ENCODE results near the gene IGSF21. TPM values are rescaled to one million over a fixed set of nuclear protein-coding genes. Genes with fewer than 3 reads are reported as not detected.

IGSF21 gene
- total RNA-seq, 1 donor = not detected

GRCh38 chr1:18110598-18110939 is 3.0 kb downstream of the IGSF21 start:
- DNase-seq (ENCODE audit: low read depth) = no peak
- H3K4me3 ChIP-seq (ENCODE audit: low read depth, low read length) = no peak overlapping the region
- TF ChIP-seq CTCF (IDR thresholded peaks at IDR 0.05; ENCODE audit: insufficient read depth, low read length) = no peak

GRCh38 chr1:18110968-18111367 is 3.4 kb downstream of the IGSF21 start:
- DNase-seq (ENCODE audit: low read depth) = no peak
- TF ChIP-seq CTCF (IDR thresholded peaks at IDR 0.05; ENCODE audit: insufficient read depth, low read length) = no peak
- H3K4me3 ChIP-seq (ENCODE audit: low read depth, low read length) = no peak overlapping the region

- no peak for DNase-seq (ENCODE audit: low read depth)
- no peak for TF ChIP-seq CTCF (IDR thresholded peaks at IDR 0.05; ENCODE audit: insufficient read depth, low read length)
- no peak overlapping the region for H3K4me3 ChIP-seq (ENCODE audit: low read depth, low read length)
These were observed 4.2 kb downstream of the IGSF21 start for GRCh38 chr1:18111605-18112297.

GRCh38 chr1:18112611-18113010 is 5.0 kb downstream of the IGSF21 start:
- H3K4me3 ChIP-seq (ENCODE audit: low read depth, low read length) = no peak overlapping the region
- no peak for TF ChIP-seq CTCF (IDR thresholded peaks at IDR 0.05; ENCODE audit: insufficient read depth, low read length)
- DNase-seq (ENCODE audit: low read depth) = no peak

GRCh38 chr1:18114726-18115410 is 7.3 kb downstream of the IGSF21 start:
- no peak for TF ChIP-seq CTCF (IDR thresholded peaks at IDR 0.05; ENCODE audit: insufficient read depth, low read length)
- no peak for DNase-seq (ENCODE audit: low read depth)
- no peak overlapping the region for H3K4me3 ChIP-seq (ENCODE audit: low read depth, low read length)

GRCh38 chr1:18116777-18117176 is 9.2 kb downstream of the IGSF21 start:
- TF ChIP-seq CTCF (IDR thresholded peaks at IDR 0.05; ENCODE audit: insufficient read depth, low read length) = no peak
- no peak for DNase-seq (ENCODE audit: low read depth)
- H3K4me3 ChIP-seq (ENCODE audit: low read depth, low read length) = no peak overlapping the region

All from fibroblast of the aortic adventitia (primary cell).